Measurements from ENCODE around the gene ARL15.

DNA sequence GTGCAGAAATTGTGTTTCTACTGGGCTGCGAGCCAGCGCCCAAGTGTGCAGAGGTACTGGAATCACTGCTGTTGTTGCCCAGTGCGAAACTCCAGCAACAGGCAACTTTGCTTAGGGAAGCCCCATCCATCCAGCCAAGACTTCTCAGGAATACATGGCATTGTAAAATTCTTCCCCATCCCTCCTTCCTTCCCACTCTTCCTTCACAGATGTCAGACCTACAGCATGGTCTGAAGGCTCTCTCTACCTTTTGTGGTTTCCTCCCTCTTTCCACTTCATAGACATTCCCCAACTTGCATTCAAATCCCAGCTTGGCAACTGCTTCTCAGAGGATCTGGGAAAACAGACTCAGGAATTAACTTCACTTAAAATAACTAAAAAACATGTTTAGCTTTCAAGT, 30.4 kb downstream of the ARL15 start:
- TF ChIP-seq, protein P1, sequence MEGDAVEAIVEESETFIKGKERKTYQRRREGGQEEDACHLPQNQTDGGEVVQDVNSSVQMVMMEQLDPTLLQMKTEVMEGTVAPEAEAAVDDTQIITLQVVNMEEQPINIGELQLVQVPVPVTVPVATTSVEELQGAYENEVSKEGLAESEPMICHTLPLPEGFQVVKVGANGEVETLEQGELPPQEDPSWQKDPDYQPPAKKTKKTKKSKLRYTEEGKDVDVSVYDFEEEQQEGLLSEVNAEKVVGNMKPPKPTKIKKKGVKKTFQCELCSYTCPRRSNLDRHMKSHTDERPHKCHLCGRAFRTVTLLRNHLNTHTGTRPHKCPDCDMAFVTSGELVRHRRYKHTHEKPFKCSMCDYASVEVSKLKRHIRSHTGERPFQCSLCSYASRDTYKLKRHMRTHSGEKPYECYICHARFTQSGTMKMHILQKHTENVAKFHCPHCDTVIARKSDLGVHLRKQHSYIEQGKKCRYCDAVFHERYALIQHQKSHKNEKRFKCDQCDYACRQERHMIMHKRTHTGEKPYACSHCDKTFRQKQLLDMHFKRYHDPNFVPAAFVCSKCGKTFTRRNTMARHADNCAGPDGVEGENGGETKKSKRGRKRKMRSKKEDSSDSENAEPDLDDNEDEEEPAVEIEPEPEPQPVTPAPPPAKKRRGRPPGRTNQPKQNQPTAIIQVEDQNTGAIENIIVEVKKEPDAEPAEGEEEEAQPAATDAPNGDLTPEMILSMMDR (IDR thresholded peaks at IDR 0.05; ENCODE audit: insufficient read depth, low read length), result no peak
- TF ChIP-seq, protein P2, sequence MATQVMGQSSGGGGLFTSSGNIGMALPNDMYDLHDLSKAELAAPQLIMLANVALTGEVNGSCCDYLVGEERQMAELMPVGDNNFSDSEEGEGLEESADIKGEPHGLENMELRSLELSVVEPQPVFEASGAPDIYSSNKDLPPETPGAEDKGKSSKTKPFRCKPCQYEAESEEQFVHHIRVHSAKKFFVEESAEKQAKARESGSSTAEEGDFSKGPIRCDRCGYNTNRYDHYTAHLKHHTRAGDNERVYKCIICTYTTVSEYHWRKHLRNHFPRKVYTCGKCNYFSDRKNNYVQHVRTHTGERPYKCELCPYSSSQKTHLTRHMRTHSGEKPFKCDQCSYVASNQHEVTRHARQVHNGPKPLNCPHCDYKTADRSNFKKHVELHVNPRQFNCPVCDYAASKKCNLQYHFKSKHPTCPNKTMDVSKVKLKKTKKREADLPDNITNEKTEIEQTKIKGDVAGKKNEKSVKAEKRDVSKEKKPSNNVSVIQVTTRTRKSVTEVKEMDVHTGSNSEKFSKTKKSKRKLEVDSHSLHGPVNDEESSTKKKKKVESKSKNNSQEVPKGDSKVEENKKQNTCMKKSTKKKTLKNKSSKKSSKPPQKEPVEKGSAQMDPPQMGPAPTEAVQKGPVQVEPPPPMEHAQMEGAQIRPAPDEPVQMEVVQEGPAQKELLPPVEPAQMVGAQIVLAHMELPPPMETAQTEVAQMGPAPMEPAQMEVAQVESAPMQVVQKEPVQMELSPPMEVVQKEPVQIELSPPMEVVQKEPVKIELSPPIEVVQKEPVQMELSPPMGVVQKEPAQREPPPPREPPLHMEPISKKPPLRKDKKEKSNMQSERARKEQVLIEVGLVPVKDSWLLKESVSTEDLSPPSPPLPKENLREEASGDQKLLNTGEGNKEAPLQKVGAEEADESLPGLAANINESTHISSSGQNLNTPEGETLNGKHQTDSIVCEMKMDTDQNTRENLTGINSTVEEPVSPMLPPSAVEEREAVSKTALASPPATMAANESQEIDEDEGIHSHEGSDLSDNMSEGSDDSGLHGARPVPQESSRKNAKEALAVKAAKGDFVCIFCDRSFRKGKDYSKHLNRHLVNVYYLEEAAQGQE (IDR thresholded peaks at IDR 0.05; ENCODE audit: insufficient replicate concordance, low read depth), result no peak
- TF ChIP-seq SPI1 (IDR thresholded peaks at IDR 0.05; ENCODE audit: borderline replicate concordance, low read depth) (no peak), GABPA (IDR thresholded peaks at IDR 0.05; ENCODE audit: low read depth) (no peak), POLR2AphosphoS5 (IDR thresholded peaks at IDR 0.05; ENCODE audit: low read depth) (no peak)
